Mesenchymal stem cell (in vitro differentiated cells and primary cell): ENCODE results near the gene SYT8.

Source experiments
- DNase-seq: peaks from one replicate; pipeline ENCODE4 v3.0.0-alpha.2; 2013
- H2AFZ ChIP-seq: one replicate; pipeline ENCODE4 v1.6.1; 2013; ENCODE audit warnings: low read depth, mild to moderate bottlenecking, control low read depth, inconsistent platforms, low read length, moderate library complexity
- H2AK5ac ChIP-seq: 2 replicates; pipeline ENCODE4 v1.6.1; 2013; ENCODE audit warnings: low read length, moderate library complexity, mild to moderate bottlenecking, inconsistent platforms; ENCODE audit not compliant: severe bottlenecking
- H2BK120ac ChIP-seq: one replicate; pipeline ENCODE4 v1.6.1; 2013; ENCODE audit warnings: low read depth, mild to moderate bottlenecking, inconsistent platforms, low read length, moderate library complexity
- H2BK12ac ChIP-seq, 2 experiments: one replicate each; pipeline ENCODE4 v1.6.1; 2013; ENCODE audit warnings: inconsistent platforms in 2 of 2, low read length in 2 of 2, mild to moderate bottlenecking in 2 of 2, moderate library complexity in 2 of 2, control low read depth in 1 of 2
- H2BK15ac ChIP-seq: one replicate; pipeline ENCODE4 v1.6.1; 2013; ENCODE audit warnings: mild to moderate bottlenecking, low read depth, inconsistent platforms; ENCODE audit not compliant: poor library complexity, severe bottlenecking
- H2BK5ac ChIP-seq: 2 replicates; pipeline ENCODE4 v1.6.1; 2013; ENCODE audit warnings: low read depth, mild to moderate bottlenecking, low read length, control low read depth, inconsistent platforms; ENCODE audit not compliant: poor library complexity, severe bottlenecking
- H3K14ac ChIP-seq, 2 experiments: one replicate each; pipeline ENCODE4 v1.6.1; 2013; ENCODE audit warnings: inconsistent platforms in 2 of 2, low read length in 2 of 2, control low read depth in 1 of 2, mild to moderate bottlenecking in 1 of 2, moderate library complexity in 1 of 2
- H3K18ac ChIP-seq, 2 experiments: one replicate each; pipeline ENCODE4 v1.6.1; 2013; ENCODE audit warnings: inconsistent platforms in 2 of 2, low read length in 2 of 2, control low read depth in 1 of 2, low read depth in 1 of 2, mild to moderate bottlenecking in 1 of 2
- H3K23ac ChIP-seq, 2 experiments: one replicate each; pipeline ENCODE4 v1.6.1; 2013; ENCODE audit warnings: inconsistent platforms in 2 of 2, low read length in 2 of 2, mild to moderate bottlenecking in 2 of 2, moderate library complexity in 2 of 2, control low read depth in 1 of 2
- H3K27ac ChIP-seq: 2 replicates; pipeline ENCODE4 v1.5.1; 2013; ENCODE audit warnings: mild to moderate bottlenecking, moderate library complexity, low read length, control low read depth, inconsistent platforms; ENCODE audit not compliant: poor library complexity, severe bottlenecking
- H3K27me3 ChIP-seq, 2 experiments: 2 replicates each; pipeline versions ENCODE4 v1.6.1 to v1.7.0; 2013; ENCODE audit warnings: low read length in 2 of 2, mild to moderate bottlenecking in 2 of 2, moderate library complexity in 2 of 2, control low read depth in 1 of 2, inconsistent platforms in 1 of 2; ENCODE audit not compliant: control insufficient read depth in 1 of 2, insufficient read depth in 1 of 2
- H3K36me3 ChIP-seq, 2 experiments: 2 replicates each; pipeline versions ENCODE4 v1.6.1 to v1.7.0; 2013; ENCODE audit warnings: low read length in 2 of 2, control low read depth in 1 of 2, inconsistent platforms in 1 of 2, low read depth in 1 of 2, mild to moderate bottlenecking in 1 of 2; ENCODE audit not compliant: insufficient read depth in 2 of 2, control insufficient read depth in 1 of 2
- H3K4ac ChIP-seq, 2 experiments: one replicate each; pipeline ENCODE4 v1.6.1; 2013; ENCODE audit warnings: inconsistent platforms in 2 of 2, low read length in 2 of 2, mild to moderate bottlenecking in 2 of 2, moderate library complexity in 2 of 2, control low read depth in 1 of 2, low read depth in 1 of 2
- H3K4me1 ChIP-seq: 2 replicates; pipeline ENCODE4 v1.6.1; 2013; ENCODE audit warnings: low read depth, low read length, control low read depth; ENCODE audit not compliant: control insufficient read depth, insufficient read depth
- H3K4me2 ChIP-seq: 2 replicates; pipeline ENCODE4 v1.6.1; 2013; ENCODE audit warnings: low read length, mild to moderate bottlenecking, inconsistent platforms; ENCODE audit not compliant: poor library complexity, severe bottlenecking
- H3K4me3 ChIP-seq, 2 experiments: 2 replicates each; pipeline versions ENCODE4 v1.5.1 to v1.7.0; 2013; ENCODE audit warnings: low read length in 2 of 2, mild to moderate bottlenecking in 2 of 2, control low read depth in 1 of 2, low read depth in 1 of 2; ENCODE audit not compliant: insufficient read depth in 1 of 2
- H3K79me1 ChIP-seq: replicated peaks from 2 replicates; pipeline ENCODE4 v1.6.1; 2013; ENCODE audit warnings: mild to moderate bottlenecking, control low read depth, low read length, inconsistent platforms; ENCODE audit not compliant: poor library complexity, severe bottlenecking
- H3K9ac ChIP-seq: 2 replicates; pipeline ENCODE4 v1.7.0; 2013; ENCODE audit warnings: mild to moderate bottlenecking, low read length, moderate library complexity
- H3K9me3 ChIP-seq: 2 replicates; pipeline ENCODE4 v1.7.0; 2013; ENCODE audit warnings: mild to moderate bottlenecking, low read length; ENCODE audit not compliant: control insufficient read depth
- H4K8ac ChIP-seq: one replicate; pipeline ENCODE4 v1.6.1; 2013; ENCODE audit warnings: inconsistent platforms, mild to moderate bottlenecking, low read length, moderate library complexity
- H4K91ac ChIP-seq: one replicate; pipeline ENCODE4 v1.6.1; 2013; ENCODE audit warnings: mild to moderate bottlenecking, low read length, inconsistent platforms
- WGBS: methylation state at CpG from one replicate; pipeline ENCODE4 v1.1.7; 2013; ENCODE audit warnings: mixed read lengths; 5-methylcytosine and 5-hydroxymethylcytosine counted together

The SYT8 gene

GRCh38 chr11:1854949-1855885 is 20.4 kb downstream of the SYT8 start:
- no peak overlapping the region for H3K4ac ChIP-seq
- peak overlapping the region; percentile 10 to 11 for H2BK12ac ChIP-seq
- no peak for DNase-seq
- no peak overlapping the region for H3K14ac ChIP-seq
- H2BK5ac ChIP-seq = no peak overlapping the region
- no peaks in the 10 kb centered on the region for H3K79me1 ChIP-seq
- H3K9me3 ChIP-seq = no peaks in the 10 kb centered on the region
- H3K27ac ChIP-seq = no peak overlapping the region
- H3K4me3 ChIP-seq = peak overlapping the region in 1 of 2 experiments; percentile 22
- H3K23ac ChIP-seq = no peak overlapping the region
- H2AK5ac ChIP-seq = no peak overlapping the region
- 86% methylated on average over 26 of the region's 26 CpGs for WGBS
- no peak overlapping the region for H3K9ac ChIP-seq
- no peak overlapping the region for H3K18ac ChIP-seq
- no peak overlapping the region for H3K4me2 ChIP-seq
- H2AFZ ChIP-seq = no peak overlapping the region
- no peaks in the 10 kb centered on the region for H3K36me3 ChIP-seq
- H3K4me1 ChIP-seq = peaks cover 16% of the 10 kb centered on the region
- no peak overlapping the region for H2BK120ac ChIP-seq
- no peak overlapping the region for H4K91ac ChIP-seq
- no peak overlapping the region for H2BK15ac ChIP-seq
- no peak overlapping the region for H4K8ac ChIP-seq
- peaks cover 0 to 17% of the 10 kb centered on the region in 2 experiments for H3K27me3 ChIP-seq

- 91% methylated on average over 11 of the region's 11 CpGs for WGBS
- Histone ChIP-seq H2BK5ac (no peak overlapping the region), H2BK15ac (no peak overlapping the region), H3K27me3 (peaks cover 0 to 17% of the 10 kb centered on the region in 2 experiments), H3K4me3 (peak overlapping the region in 1 of 2 experiments; percentile 22), H3K14ac (no peak overlapping the region), H3K23ac (no peak overlapping the region), H3K4ac (no peak overlapping the region), H3K9ac (no peak overlapping the region), H2BK120ac (no peak overlapping the region), H3K9me3 (no peaks in the 10 kb centered on the region), H3K27ac (no peak overlapping the region), H4K8ac (no peak overlapping the region), H2AK5ac (no peak overlapping the region), H3K79me1 (no peaks in the 10 kb centered on the region), H3K18ac (no peak overlapping the region), H3K4me1 (peaks cover 12% of the 10 kb centered on the region), H3K4me2 (no peak overlapping the region), H2BK12ac (peak overlapping the region in 1 of 2 experiments; percentile 11), H2AFZ (no peak overlapping the region), H3K36me3 (no peaks in the 10 kb centered on the region), H4K91ac (no peak overlapping the region)
- no peak for DNase-seq
Measured at GRCh38 chr11:1855886-1856265, 21.1 kb downstream of the SYT8 start.

- no peaks in the 10 kb centered on the region for H3K79me1 ChIP-seq
- H3K4me1 ChIP-seq = peaks cover 12% of the 10 kb centered on the region
- H3K27me3 ChIP-seq = peaks cover 0 to 17% of the 10 kb centered on the region in 2 experiments
- H2AFZ ChIP-seq = no peak overlapping the region
- H3K4ac ChIP-seq = no peak overlapping the region
- WGBS = 96% methylated on average over 13 of the region's 13 CpGs
- H3K23ac ChIP-seq = no peak overlapping the region
- H4K91ac ChIP-seq = no peak overlapping the region
- no peak overlapping the region for H3K18ac ChIP-seq
- H3K9ac ChIP-seq = no peak overlapping the region
- no peak for DNase-seq
- H3K27ac ChIP-seq = no peak overlapping the region
- H3K36me3 ChIP-seq = no peaks in the 10 kb centered on the region
- H3K9me3 ChIP-seq = no peaks in the 10 kb centered on the region
- H2BK5ac ChIP-seq = no peak overlapping the region
- H2AK5ac ChIP-seq = peak overlapping the region; percentile 27
- peak overlapping the region in 1 of 2 experiments; percentile 1 for H2BK12ac ChIP-seq
- H2BK15ac ChIP-seq = no peak overlapping the region
- H3K4me3 ChIP-seq = no peak overlapping the region
- no peak overlapping the region for H4K8ac ChIP-seq
- H2BK120ac ChIP-seq = no peak overlapping the region
- no peak overlapping the region for H3K14ac ChIP-seq
- no peak overlapping the region for H3K4me2 ChIP-seq
Measured at GRCh38 chr11:1856306-1857005, 21.7 kb downstream of the SYT8 start.

- peak overlapping the region; percentile 52 for H4K91ac ChIP-seq
- H2AFZ ChIP-seq = no peak overlapping the region
- H2BK120ac ChIP-seq = no peak overlapping the region
- H3K4me3 ChIP-seq = no peak overlapping the region
- H2BK15ac ChIP-seq = no peak overlapping the region
- H3K23ac ChIP-seq = no peak overlapping the region
- no peaks in the 10 kb centered on the region for H3K36me3 ChIP-seq
- H3K14ac ChIP-seq = no peak overlapping the region
- H3K9me3 ChIP-seq = no peaks in the 10 kb centered on the region
- no peak overlapping the region for H3K9ac ChIP-seq
- H4K8ac ChIP-seq = no peak overlapping the region
- DNase-seq = no peak
- H3K27ac ChIP-seq = no peak overlapping the region
- H2AK5ac ChIP-seq = peak overlapping the region; percentile 29
- 82% methylated on average over 11 of the region's 11 CpGs for WGBS
- peak overlapping the region in 1 of 2 experiments; percentile 1 for H2BK12ac ChIP-seq
- no peak overlapping the region for H3K4ac ChIP-seq
- no peak overlapping the region for H3K4me2 ChIP-seq
- H3K18ac ChIP-seq = no peak overlapping the region
- peaks cover 12% of the 10 kb centered on the region for H3K4me1 ChIP-seq
- H2BK5ac ChIP-seq = no peak overlapping the region
- H3K27me3 ChIP-seq = peaks cover 0 to 17% of the 10 kb centered on the region in 2 experiments
- no peaks in the 10 kb centered on the region for H3K79me1 ChIP-seq
Measured at GRCh38 chr11:1857064-1857463, 22.3 kb downstream of the SYT8 start.
